ENCODE results near the gene ST7.
"Not testable (repeated sequence)": the region's sequence is repeated elsewhere in the genome, so short reads cannot be mapped to it uniquely, and the experiment has no call there.

ST7 gene

GRCh38 chr7:116968631-116969030 is 15.3 kb downstream of the ST7 start:
- CTCF ChIA-PET, result no interaction called here
- no peak for TF ChIP-seq CTCF (IDR thresholded peaks at IDR 0.05; ENCODE audit: insufficient read depth, low read length, missing control alignments)

DNA sequence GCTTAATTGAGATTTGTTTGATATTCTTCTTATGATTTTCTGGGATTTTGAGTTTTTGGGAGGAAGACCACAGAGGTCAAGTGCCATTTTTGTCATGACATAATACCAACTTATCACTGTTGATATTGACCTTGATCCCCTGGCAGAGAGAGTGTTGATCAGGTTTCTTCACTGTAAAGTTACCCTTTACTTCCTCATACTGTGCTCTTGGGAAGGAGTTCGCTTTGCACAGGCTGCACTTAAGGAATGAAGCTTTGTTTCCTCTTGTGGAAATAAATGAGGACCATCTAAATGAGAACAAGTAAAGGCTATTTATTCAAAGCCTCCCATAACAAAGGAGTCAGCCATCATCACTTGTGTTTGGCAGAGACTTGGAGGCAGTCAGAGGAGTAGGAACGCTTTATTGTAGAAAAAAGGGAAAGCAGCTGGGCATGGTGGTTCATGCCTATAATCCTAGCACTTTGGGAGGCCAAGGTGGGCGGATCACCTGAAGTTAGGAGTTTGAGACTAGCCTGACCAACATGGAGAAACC is 16.1 kb downstream of the ST7 start:
- POLR2A ChIA-PET, result no interaction called here
- no peak for DNase-seq (ENCODE audit: low read depth, low spot score)
- no peak overlapping the region for H3K4me3 ChIP-seq (ENCODE audit: low read depth, low read length)
- TF ChIP-seq CTCF (IDR thresholded peaks at IDR 0.05; ENCODE audit: insufficient read depth, low read length, missing control alignments), result no peak
- CTCF ChIA-PET, result interaction anchor here (1.0 to 4.5 kb wide), 4 partner anchors 13 to 152 kb away, joined by 3 to 45 read pairs (median 4); no protein-coding TSS in a partner anchor

More at GRCh38 chr7:116968631-116969030, 15.3 kb downstream of the ST7 start:
- H3K4me3 ChIP-seq (ENCODE audit: low read depth, low read length), result no peak overlapping the region
- no peak for DNase-seq (ENCODE audit: low read depth, low spot score)
- POLR2A ChIA-PET, result no interaction called here

DNA sequence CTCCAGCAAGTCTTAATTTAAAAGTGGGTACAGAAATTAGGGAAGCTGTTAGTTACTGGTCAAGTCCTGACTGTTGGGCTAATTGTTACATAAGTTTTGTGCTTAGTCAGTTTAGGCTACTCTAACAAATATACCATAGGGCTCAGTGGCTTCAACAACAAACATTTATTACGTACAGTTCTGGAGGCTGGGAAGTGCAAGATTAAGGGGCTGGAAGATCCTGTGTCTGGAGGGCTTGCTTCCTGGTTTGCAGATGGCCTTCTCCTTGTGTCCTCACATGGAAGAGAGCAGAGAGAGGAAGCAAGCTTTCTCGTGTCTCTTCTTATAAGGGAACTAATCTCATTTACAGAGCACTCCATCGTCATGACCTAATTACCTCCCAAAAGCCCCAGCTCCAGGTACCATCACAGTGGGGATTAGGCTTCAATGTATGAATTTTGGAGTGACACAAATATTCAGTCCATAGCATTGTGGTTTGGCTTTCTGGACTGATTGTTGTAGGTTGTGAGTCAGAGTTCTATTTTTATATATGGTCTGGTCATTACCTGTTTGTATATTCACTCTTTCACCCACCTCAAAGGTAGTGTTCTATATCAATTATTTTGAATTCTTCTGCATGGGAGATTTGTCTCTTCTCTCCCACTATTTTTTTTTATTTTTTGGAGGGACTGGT is 17.1 kb downstream of the ST7 start:
- H3K4me3 ChIP-seq (ENCODE audit: low read depth, low read length), result no peak overlapping the region
- CTCF ChIA-PET, result interaction anchor here (0.9 to 4.5 kb wide), 5 partner anchors 12 to 151 kb away, joined by 3 to 45 read pairs (median 4); no protein-coding TSS in a partner anchor

GRCh38 chr7:116971153-116971552 is 17.9 kb downstream of the ST7 start:
- POLR2A ChIA-PET, result interaction anchor here (1.5 kb wide), 1 partner anchor 17 kb away, joined by 5 read pairs; no protein-coding TSS in a partner anchor
- CTCF ChIA-PET, result interaction anchor here (0.9 to 4.5 kb wide), 5 partner anchors 14 to 157 kb away, joined by 3 to 45 read pairs (median 6); no protein-coding TSS in a partner anchor
- DNase-seq (ENCODE audit: low read depth, low spot score); H3K4me3 ChIP-seq (ENCODE audit: low read depth, low read length): not testable (repeated sequence)

More for the DNA sequence above, 17.1 kb downstream of the ST7 start:
- POLR2A ChIA-PET, result no interaction called here
- no peak for DNase-seq (ENCODE audit: low read depth, low spot score)
- TF ChIP-seq CTCF (IDR thresholded peaks at IDR 0.05; ENCODE audit: insufficient read depth, low read length, missing control alignments), result no peak

DNA sequence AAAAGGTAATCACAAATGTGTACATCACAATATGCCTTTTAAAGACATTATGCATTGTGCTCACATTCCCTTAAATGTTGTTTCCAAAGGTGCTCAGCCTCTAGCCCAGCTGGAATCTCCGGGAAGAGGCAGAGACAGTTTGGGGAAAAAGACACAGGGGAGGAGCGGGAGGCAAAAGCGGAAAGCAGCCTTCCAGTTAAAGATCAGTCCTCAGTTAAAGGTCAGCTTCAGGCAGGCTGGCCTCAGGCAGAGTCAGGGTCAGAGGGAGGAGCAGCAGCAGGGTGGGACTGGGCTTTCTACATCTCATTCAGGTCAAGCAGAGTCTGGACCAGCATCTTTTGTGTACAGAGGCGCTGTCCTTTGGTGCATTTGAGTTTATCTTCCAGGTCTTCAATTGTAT is 18.6 kb downstream of the ST7 start:
- no peak for TF ChIP-seq CTCF (IDR thresholded peaks at IDR 0.05; ENCODE audit: insufficient read depth, low read length, missing control alignments)
- H3K4me3 ChIP-seq (ENCODE audit: low read depth, low read length), result no peak overlapping the region
- no peak for DNase-seq (ENCODE audit: low read depth, low spot score)
- CTCF ChIA-PET, result interaction anchor here (1.2 to 4.5 kb wide), 5 partner anchors 14 to 156 kb away, joined by 3 to 45 read pairs (median 6); no protein-coding TSS in a partner anchor
- POLR2A ChIA-PET, result interaction anchor here (1.5 kb wide), 1 partner anchor 18 kb away, joined by 5 read pairs; no protein-coding TSS in a partner anchor

DNA sequence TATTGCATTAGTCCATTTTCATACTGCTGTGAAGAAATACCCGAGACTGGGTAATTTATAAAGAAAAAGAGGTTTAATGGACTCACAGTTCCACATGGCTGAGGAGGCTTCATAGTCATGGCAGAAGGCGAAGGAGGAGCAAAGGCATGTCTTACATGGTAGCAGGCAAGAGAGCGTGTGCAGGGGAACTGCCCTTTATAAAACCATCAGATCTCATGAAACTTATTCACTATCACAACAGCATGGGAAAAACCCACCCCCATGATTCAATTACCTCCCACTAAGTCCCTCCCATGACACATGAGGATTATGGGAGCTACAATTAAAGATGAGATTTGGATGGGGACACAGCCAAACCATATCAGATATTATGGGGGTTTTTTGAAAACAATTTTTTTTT is 21.7 kb downstream of the ST7 start:
- CTCF ChIA-PET, result interaction anchor here (0.6 to 2.5 kb wide), 3 partner anchors 10 to 106 kb away, joined by 3 to 11 read pairs (median 6); no protein-coding TSS in a partner anchor
- H3K4me3 ChIP-seq (ENCODE audit: low read depth, low read length); DNase-seq (ENCODE audit: low read depth, low spot score); POLR2A ChIA-PET: not testable (repeated sequence)

DNA sequence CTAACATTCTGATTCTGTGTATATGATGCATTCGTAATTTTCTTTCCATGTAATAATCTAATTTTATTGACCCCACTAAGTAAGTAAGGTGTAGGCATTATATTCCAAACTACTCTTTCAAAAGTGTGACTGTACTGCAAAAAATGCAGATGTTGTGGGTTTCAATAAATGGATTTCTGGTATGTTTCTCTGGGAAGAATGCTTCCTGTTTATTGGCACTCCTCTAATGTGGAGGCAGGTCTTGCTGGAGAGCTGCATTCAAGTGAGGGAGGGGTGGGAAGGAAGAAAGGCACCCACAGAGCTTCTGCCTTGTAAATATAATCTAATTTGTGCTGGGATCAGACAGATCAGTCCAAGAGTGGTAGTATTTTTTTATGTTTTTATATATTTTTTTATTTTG is 23.9 kb downstream of the ST7 start:
- no peak for DNase-seq (ENCODE audit: low read depth, low spot score)
- ChIA-PET CTCF (interaction anchor here (2.9 to 15.7 kb wide), 2 partner anchors 11 to 143 kb away, joined by 16 to 519 read pairs; no protein-coding TSS in a partner anchor), POLR2A (no interaction called here)
- H3K4me3 ChIP-seq (ENCODE audit: low read depth, low read length), result no peak overlapping the region
- TF ChIP-seq CTCF (IDR thresholded peaks at IDR 0.05; ENCODE audit: insufficient read depth, low read length, missing control alignments), result no peak
